Measurements from ENCODE around the gene DUSP10. TPM values are rescaled to one million over a fixed set of nuclear protein-coding genes. Genes with fewer than 3 reads are reported as not detected.

The DUSP10 gene
- polyA plus RNA-seq (ENCODE audit: insufficient read length in 3 of 3) = 1 to 10 TPM; 3.4 to 4.6 (median 3.4) TPM

DNA sequence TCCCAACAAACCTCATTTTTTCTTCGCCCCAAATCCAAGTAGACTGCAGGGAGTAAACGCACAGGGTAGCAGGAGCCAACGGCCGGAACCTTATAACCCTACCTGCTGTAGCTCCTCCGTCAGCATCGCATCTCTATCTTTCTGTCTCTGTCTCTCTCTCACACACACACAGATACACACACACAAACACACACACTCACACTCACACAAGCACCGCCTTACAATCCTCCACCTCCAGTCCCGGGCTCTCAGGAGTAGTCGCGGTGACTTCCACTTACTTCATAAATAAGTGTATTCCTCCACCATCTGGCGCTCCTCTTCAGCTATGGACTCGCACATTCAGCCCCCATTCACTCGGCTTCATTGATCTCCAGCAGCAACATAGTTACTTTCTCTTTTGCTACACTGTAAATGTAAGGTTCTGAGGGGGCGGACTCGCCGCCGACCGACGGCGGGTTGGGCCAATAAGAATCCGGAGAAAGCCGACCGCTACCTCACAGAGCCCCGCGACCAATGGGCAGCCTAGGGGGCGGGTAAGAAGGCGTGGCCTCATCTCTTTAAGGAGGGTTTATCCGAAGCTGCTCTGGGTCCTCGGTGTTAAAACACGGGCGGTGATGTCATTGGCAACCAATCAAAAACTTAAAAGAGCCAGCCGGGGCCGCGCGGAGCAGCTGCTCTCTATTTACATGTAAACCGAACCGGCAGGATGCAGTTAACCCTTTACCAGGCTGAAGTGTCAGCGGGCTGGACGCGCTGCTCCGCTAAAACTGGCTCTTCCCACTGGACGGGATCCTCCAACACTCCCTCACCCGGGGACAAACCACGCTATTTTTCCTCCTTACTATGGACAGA is at the start of gene DUSP10:
Gene DUSP10, minus strand, starts transcription at position 387 of the 852 bp plus-strand sequence. CDS start 2,345 bp downstream, outside the sequence.
- peak; percentile 97 to 100 (median 99) for DNase-seq (ENCODE audit: low read depth in 3 of 3, low spot score in 2 of 3)

DNA sequence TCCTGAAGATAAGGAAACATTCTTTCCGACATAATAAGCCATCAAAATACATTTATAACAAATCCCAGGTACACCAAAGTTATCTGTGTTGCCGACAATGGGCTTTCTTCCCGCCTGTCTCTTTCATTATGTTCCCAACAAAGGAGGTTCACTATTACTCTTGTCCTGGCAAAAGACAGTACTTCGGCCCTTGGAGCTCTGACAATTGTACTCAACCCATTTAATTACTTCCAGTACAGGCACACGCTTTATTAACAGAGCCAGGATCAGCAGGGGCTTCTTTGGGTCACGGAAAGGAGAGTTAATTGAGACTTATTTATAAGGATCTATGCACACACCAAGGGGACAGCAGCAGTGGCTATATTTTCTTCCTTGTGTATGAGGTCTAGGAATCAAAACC is 46.6 kb upstream of the DUSP10 start:
- DNase-seq (ENCODE audit: low read depth in 3 of 3, low spot score in 2 of 3) = no peak

DNA sequence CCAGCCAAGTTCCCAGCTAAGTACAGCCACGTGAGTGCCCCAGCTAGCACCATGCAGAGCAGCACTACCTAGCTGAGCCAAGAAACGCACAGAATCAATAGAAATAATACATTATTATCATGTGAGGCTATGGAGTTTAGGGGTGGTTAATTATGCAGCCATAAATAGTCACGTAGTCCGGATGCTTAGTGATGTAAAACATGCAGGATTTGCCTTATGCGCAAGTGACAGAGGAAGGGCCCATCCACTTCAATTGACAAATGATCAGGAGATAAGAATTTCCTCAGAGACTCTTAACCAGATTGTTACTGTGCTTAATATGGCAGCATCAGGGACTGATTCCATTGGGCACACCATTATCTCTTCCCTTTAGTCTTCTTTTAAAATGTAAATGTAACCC is 44.8 kb upstream of the DUSP10 start:
- DNase-seq (ENCODE audit: low read depth in 3 of 3, low spot score in 2 of 3) = no peak

DNA sequence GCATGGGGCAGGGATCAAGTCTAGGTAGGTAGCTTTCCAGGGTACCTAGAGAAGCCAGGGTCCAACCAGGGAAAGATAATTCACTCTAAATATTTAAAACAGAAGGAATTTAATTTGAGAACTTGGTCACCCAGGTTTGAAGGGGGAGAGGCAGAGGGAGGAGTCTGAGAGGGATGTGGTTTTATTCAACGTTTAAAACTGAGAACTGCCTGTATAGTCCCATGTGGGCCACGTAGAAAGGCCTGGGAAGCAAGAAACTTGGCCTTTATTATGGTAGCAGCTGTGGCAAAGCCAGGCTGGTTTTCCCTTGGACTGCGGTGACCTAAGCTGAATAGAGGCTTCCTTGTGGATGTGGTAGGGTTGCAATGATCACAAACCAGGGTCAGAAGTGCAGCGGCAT is 42.0 kb upstream of the DUSP10 start:
- DNase-seq (ENCODE audit: low read depth in 3 of 3, low spot score in 2 of 3) = no peak

DNA sequence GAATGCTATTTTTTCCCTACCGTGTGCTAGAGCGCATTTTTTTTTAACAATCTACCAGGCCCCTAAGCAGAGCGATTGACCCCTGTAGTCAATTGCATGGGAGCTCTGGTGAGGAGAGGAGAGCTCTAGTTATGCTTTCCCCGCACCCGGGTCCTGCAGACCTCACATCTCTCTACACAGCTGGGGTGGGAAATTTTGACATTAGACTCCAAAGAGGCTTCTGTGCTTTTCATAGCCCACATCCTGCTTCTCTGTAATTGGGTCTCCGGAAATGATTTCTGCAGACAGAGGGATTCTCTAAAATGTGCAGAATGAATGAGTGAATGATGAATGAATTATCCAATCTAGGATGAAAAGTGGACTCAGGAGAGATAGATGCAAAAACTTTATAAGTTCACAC is 41.5 kb upstream of the DUSP10 start:
- no peak for DNase-seq (ENCODE audit: low read depth in 3 of 3, low spot score in 2 of 3)

DNA sequence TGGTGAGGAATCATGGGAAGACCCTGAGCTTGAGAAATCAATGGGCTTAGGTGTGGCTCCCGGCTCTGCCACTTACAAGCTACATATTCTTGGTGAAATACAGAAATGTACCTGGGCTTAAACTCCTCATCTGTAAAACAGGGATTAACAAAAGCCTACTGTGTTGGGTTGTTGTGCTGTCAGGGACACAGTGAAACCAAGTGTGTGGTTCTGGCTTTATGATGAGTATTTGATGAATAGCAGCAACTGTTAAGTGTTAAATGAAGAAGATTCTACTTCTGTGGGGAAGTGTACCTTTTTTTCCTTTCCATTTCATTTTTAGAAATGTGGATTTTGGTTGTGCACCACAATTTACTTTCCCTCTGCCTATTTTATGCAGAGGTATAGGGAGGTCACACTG is 41.1 kb upstream of the DUSP10 start:
- DNase-seq (ENCODE audit: low read depth in 3 of 3, low spot score in 2 of 3) = no peak

DNA sequence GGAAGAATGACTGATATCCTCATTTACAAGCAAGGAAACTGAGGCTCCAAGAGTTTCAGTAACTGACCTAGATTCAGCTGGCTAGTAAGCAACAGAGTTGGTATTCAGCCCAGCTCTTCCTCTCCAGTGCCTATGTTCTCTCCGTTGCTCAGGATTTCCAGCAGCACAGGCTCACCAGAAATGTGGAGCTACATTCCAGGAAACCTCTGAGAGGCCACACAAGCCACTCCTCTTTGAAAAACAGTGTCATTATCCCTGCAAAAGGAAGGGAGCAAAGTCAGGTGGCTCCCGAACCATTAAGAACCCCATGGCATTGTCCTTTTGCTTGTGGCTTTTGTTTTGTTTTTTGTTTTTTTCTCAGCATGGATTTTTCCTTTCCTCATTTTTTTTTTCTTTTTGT is 40.6 kb upstream of the DUSP10 start:
- DNase-seq (ENCODE audit: low read depth in 3 of 3, low spot score in 2 of 3) = no peak

DNA sequence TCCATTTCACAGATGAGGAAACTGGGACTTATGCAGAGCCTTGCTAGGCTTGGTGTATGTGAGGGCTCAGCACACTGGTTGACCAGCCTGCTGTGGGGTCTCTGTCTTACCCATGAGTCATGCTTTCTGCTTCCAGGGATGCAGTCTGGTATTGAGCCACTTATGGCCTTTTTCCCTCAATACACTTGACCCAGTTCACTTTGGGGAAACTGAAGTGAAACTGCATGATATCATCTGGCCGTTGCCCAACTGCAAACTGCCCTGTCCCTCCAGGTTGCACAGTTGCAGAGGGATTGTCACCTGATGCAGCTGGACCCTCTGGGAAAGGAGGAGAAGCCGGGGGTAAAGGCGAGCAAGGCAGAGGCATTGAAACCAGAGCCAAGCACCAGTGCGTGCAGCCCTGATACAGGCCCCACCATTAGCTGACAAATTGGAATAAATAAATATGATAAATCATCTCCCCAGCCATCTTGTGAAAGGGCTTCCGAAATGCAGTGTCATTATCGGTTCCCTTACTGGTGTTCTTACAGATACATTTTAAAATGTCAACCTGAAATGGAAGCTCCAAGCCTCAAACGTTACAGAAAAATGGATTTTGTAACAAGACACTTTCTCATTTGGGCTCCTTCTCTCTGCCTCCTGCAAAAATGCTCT is 39.3 kb upstream of the DUSP10 start:
- DNase-seq (ENCODE audit: low read depth in 3 of 3, low spot score in 2 of 3) = no peak

DNA sequence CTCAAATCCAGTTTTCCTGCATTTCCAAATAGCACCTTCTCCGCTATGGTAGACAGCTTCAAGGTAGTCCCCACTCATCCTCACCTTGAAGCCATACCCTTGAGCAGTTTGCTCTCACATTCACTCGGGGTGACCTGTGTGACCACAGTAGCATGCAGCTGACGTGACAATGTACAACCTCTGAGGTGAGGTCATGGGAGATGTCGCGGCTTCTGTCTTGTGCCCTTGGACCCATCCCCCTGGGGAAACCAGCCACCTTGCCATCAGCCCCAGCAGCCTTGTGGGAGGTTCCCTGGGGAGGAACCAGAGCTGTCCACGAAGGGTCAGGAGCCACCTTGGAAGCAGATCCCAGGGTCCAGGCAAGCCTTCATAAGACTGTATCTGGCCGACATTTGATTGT is 38.3 kb upstream of the DUSP10 start:
- DNase-seq (ENCODE audit: low read depth in 3 of 3, low spot score in 2 of 3) = no peak

DNA sequence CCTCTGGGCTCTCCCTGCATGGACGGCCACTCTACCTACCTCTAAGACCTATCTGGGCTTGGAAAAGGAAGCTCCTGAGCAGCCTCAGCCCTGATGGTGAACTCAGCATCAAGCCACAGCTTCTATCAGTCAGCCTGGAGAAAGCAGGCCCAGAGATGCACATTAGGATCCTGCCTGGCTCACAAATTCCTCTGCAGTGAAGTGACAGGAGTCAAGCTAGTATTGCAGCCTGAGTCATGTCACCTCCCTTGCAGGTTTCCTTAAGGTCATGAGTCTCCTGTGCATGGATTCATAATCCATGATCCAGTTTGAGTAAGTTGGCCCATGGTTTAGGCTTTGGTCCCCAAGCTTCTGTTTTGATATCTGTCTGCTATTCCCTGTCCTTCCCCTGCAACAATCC is 37.9 kb upstream of the DUSP10 start:
- DNase-seq (ENCODE audit: low read depth in 3 of 3, low spot score in 2 of 3) = no peak

DNA sequence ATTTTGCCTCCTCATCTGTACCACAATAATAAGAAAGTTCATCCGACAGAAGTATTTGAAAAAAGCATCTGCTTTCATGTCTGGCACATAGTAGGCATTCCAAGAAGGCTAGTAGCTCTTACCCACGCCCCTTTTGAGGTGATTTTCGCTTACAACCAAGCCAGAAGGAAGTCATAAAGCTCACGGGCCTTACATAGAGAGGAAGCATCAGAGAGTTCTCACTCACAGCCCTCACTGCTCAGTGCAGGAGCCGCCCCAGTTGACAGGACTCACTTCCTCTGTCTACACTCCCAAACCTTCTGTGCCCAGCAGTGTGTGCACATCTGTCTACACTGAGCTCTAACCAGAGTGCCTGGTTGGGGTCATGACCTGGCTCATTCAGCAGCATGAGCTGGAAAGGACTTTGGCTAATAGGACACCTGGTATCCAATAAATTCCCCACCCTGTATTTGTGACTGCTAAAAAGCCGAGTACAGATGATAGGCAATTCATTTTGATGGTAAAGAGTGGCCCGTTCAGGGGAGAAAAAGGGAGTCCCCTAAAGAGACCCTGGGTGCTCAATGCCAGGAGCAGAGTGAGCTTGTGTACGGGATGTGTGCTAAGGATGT is 36.8 kb upstream of the DUSP10 start:
- DNase-seq (ENCODE audit: low read depth in 3 of 3, low spot score in 2 of 3) = no peak

DNA sequence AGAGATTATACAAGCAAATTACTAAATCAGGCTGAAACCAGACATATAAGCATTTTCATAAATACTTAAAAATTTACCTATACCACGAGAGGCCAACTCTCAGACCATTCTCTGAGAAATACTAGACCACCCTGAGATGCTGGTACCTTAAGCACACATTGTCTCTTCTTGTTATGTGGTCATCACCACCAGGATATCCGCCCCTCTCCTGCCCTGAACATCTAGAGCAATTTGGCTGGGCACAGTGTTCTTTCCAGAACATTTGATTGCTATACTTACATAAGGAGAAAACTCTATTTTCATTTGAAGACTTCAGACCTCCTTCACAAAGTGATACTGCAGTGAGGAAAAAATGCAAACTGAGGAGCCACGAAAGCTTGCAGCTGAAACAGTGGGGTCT is 36.2 kb upstream of the DUSP10 start:
- no peak for DNase-seq (ENCODE audit: low read depth in 3 of 3, low spot score in 2 of 3)

DNA sequence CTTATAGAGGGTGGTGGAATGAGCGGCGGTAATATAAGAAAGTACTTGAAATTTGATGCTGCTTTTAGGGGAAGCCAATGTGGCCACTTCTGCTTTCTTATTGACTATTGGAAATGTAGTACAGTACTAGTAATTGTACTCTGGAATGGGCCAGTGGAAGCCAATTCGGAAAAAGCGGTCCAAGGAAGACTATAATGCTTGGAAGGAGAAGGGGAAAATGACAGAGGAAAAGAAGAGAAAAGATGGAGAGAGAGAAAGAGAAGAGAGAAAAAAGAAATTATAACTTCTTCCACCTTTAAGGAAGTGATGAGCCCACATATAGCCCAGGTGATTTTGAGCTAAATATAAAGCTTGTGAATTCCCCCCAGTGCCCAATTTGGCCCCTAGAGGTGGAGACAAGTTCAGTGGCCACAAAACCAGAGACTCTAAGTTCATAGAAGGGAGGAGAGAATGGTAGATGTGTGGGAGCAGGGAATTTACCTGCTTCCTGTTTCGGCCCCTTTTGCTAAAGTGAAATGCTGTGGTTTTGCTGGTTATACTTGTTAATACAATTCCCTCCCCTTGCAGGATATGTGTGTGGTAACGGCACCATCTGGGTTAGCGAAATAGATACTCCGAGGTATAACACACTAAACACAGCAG is 35.7 kb upstream of the DUSP10 start:
- no peak for DNase-seq (ENCODE audit: low read depth in 3 of 3, low spot score in 2 of 3)

DNA sequence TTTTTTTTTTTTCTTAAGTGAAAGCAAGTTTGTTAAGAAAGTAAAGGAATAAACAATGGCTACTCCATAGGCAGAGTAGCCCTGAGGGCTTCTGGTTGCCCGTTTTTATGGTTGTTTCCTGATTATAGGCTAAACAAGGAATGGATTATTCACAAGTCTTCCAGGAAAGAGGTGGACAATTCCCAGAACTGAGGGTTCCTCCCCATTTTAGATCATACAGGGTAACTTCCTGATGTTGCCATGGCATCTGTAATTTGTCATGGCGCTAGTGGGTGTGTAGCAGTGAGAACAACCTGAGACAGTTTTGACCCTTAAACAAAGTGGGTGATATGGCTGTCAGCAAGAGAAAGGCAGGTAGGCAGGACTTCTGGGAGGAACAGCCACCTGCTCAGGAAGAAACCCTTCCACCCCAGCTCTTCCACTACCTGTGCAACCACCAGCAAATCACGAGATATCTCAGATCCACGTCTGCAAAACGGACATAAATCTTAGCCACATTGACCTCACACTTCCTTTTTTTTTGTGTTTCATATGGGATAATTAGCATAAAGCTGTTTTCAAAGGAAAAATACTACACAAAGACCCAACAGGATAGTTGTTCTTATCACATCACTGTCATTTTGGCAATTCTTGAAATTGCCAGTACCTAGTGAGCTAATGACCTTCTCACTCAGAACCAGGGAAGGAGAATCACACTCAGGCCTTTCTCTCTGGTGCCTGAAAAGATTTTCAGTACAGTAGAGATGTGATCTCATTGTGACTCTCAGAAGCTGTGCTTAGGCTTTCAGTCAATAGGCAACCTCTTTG is 34.8 kb upstream of the DUSP10 start:
- no peak for DNase-seq (ENCODE audit: low read depth in 3 of 3, low spot score in 2 of 3)

DNA sequence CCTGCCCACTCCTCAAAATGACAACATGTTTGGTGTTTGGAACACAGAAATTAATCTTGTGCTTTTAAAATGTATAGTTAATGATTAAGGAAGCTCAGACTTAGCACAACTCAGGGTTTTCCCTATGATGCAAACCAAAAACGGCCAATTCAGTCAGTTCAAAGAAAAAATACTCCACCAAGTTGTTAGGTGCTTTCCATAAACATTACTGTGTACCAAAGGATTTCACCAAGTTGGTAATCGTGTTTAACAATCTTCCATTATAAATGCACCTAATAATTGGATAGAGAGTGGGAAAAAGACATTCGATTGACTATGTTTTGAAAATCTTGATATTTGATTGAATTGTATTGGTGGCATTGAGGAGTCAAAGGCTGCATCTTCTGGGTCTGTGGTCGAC is 33.3 kb upstream of the DUSP10 start:
- DNase-seq (ENCODE audit: low read depth in 3 of 3, low spot score in 2 of 3) = no peak

DNA sequence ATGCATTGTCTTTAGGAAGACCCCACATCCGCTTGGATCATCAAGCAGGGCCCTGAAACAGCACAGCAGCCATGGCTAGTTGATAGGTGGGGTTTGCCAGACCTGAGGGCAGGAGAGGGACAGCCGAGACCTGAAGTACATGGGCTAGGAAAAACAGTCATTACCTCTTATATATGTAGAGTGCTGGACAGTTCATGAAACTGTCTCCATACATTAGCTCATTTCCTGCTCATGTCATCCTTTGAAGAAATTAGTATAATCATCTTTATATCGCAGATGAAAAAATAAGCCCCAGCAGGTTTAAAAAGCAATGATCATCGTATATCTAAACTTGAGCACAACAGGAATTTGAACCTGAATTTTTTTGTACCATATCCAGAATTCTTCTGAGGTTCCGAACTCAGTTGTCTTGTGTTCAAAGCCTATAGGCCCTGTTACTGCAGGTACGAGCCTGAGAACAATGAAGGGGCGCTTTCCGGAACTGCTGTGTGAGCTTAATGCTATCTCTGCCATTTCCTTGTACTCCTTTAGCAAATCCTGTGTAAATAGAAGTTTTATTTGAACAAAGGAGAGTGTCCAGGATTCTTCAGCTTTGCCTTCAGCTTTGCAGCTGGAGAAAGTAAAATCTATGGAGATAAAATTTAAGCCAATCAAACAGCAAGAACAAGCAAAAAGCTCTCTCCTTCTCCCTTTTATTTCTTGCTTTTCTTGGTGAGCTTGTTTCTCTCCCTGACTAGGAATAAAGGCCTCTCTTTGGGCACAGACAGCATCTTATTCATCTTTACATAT is 32.4 kb upstream of the DUSP10 start:
- DNase-seq (ENCODE audit: low read depth in 3 of 3, low spot score in 2 of 3) = no peak

DNA sequence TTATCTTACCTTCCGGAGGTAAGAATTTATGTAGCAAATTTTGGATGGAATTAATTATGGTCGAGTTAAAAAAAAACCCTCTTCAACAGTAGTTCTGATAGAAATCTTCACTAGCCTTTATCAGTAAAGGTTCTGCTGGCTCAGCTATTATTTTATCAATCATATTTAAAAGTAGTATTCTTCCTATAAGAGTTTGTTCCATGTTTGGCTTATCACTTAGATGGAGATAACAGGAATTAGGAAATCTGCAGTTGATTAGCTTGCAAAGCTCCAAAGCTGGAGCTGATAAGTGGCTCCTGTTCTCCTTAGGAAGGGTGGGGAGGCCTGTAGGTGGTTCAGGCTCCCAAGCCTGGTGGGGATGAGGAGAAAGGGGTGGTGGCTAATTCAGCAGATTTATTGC is 31.5 kb upstream of the DUSP10 start:
- no peak for DNase-seq (ENCODE audit: low read depth in 3 of 3, low spot score in 2 of 3)

DNA sequence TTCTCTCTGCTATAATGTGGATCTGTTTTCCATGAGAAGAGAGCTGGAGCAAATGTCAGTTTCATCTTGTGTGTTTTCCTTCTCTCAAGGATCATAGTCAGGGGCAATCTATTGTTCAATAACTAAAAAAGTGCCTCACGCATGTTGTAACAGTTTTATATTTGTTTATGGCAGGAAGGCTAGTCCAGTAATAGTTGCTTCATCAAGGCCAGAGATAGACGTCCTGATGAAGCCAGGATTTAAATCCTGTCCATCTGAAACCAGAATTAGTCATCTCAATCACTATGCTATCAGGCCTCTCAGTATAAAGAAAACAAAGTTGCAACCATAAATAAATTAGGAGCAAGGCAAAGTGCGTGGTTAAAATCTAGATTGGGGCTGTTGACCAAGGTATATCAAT is 30.2 kb upstream of the DUSP10 start:
- DNase-seq (ENCODE audit: low read depth in 3 of 3, low spot score in 2 of 3) = no peak

DNA sequence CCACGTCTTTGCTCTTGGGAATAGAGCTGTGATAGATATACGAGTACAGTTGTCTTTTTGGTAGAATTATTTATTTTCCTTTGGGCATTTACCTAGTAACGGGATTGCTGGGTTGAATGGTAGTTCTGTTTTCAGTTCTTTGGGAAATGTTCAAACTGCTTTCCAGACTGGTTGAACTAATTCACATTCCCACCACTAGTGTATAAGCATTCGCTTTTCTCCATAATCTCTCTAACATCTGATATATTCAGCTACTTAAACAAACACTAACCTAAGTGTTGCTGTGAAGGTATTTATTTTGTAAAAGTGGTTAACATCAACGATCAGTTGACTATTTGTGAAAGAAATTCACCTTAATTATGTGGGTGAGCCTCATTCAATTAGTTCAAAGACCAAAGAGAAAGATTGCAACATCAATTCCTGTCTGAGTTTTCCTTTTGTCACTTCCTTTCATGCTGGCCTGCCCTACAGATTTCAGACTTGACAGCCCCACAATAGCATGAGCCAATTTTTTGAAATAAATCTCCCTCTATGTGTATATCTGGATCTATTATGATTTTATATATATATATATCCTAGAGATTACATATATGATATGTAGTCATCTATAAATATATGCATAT is 26.7 kb upstream of the DUSP10 start:
- no peak for DNase-seq (ENCODE audit: low read depth in 3 of 3, low spot score in 2 of 3)

Measured in right renal cortex interstitium (tissue), 3 donors.